Breast epithelium (tissue), 3 donors: Measurements from ENCODE around the gene TRIM33.

Source experiments
- CTCF ChIP-seq, 3 donors: fragments of 450-650 bp; IDR thresholded peaks; one replicate each; pipeline ENCODE4 v1.5.1; 2016 to 2017; ENCODE audit warnings: antibody characterized with exemption in 3 of 3, mild to moderate bottlenecking in 3 of 3, moderate library complexity in 3 of 3
- POLR2A ChIP-seq: fragments of 450-650 bp; IDR thresholded peaks from one replicate; pipeline ENCODE4 v1.6.1; 2016; ENCODE audit warnings: antibody characterized with exemption, mild to moderate bottlenecking, moderate library complexity

- TF ChIP-seq CTCF (IDR thresholded peaks at IDR 0.05) (no peak), POLR2A (no peak)
Measured at GRCh38 chr1:114508386-114508898, 2.6 kb downstream of the TRIM33 start.
